ENCODE measurements around the gene FMNL2.

FMNL2 gene

DNA sequence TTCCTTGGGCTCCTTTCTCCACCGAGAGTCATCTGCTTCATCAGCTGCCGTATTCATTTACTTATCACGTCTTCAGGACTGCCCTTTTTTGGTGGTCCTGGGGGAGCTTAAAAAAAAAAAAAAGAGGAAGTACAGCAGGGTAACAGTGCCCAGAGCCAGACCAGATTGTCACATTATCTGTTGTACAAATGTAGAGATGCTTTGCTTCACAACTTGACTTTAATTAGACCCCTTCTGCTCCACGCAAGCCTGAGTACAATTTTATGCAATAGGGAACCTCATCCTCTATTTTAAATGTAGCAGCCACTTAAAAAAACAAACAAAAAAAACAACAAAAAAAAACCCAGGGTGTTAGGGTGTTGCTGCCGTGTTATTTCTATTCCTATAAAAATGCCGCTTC is 254.0 kb downstream of the FMNL2 start:
- DNase-seq = no peak

DNA sequence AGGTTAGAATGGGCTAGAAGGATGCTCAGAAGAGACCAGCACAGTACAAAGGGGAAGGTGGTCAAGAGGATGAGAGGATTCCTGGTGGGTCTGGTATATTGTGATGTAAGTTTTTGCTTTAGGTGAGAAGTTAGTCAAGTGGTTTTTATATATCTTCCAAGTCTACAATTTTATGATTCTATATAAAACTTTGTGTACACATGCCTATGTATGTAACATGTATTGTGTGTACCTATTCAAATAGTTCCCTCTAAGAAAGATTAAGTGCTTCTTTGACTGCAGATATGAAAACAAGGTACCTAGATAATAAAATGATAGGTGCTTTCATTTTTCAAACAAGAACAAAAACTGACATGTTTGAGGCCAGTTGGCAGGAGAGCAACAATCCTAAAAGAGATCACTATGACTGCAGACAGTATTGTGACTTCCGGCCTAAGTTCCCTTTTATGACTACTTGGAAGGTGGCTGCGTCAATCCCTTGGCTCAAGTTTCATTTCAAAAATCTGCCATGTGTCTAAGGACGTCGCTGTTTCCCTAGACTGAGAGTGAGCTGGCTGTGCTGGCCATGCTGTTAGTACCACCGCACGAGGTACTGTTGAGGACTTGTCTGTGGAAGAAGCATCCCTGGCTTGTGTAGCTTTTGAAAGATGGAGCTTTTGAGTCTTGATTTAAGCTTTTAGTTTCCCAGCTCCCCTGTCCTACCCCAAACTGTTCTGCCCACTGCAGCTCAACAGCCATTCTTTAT is 259.2 kb downstream of the FMNL2 start:
- DNase-seq = no peak

DNA sequence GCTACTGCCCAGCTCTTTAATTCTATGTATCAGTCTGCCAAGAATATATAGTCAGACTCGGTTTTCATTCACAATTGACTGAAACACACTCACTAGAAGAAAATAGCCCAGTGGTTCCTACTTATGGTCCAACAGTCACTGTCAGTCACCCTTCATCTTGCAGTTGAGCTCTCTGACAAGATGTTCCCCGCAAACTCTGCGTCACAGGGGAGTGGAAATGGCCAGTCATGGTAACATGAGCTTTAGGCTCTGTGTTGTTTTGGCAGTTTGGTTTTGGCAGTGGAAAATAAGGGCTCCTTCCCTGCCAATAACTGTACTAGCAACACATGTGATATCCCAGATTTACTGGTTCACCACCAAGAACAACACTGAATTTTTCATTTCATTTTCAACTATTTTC is 259.8 kb downstream of the FMNL2 start:
- no peak for DNase-seq

- no peak for DNase-seq
Measured at GRCh38 chr2:152598975-152599759, 264.2 kb downstream of the FMNL2 start.

DNA sequence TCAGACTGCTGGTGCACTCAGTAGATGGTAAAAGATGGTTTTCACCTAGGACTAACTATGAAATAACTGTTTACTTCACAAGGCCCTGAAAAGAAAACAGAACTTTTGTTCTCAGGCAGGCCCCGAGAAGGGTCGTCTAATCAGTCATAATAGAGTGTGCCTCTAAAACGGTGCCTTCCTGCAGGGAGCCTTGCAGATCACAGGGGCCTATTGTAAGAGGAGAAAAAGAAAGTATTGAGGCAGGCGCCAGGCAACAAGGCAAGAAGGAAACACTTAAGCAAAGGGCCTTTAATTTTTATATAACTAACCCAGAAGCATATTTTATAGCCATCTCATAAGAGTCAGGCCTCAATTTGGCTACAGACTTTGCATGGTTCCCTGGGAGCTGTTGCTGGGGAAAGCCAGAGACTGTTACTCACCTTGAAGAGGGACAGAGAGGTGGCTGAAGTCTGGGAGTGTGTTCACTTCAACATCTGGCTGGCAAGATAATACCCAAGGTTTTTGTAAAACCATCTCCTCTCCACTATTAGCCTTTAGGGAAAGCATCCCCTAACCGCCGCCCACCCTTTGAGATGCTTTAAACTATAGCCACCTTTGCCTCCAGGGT is 265.2 kb downstream of the FMNL2 start:
- no peak for DNase-seq

- DNase-seq = no peak
Measured at GRCh38 chr2:152600697-152601096, 265.7 kb downstream of the FMNL2 start.

- DNase-seq = no peak
Measured at GRCh38 chr2:152602750-152603149, 267.8 kb downstream of the FMNL2 start.

DNA sequence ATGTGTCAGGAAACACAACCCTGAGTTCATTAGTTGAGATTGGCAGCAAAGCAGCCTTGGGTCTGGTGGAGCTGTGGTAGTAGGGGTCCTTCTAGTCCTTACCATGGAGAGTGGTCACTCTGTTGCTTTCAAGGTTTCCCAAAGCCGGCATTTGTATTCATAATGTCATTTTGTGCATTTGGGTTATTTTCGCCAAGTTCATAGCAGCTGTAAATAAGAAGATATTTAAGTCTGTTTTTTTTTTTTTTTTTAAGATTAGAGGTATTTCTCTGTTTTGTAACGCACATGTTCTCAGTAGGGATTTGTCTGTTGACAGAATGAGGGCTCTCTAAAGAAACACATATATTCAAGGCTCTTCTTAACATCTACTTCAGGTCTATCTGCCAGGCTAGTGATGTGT is 268.2 kb downstream of the FMNL2 start:
- no peak for DNase-seq

- DNase-seq = no peak
Measured at GRCh38 chr2:152606081-152606480, 271.1 kb downstream of the FMNL2 start.

- DNase-seq = no peak
Measured at GRCh38 chr2:152606941-152607340, 272.0 kb downstream of the FMNL2 start.

DNA sequence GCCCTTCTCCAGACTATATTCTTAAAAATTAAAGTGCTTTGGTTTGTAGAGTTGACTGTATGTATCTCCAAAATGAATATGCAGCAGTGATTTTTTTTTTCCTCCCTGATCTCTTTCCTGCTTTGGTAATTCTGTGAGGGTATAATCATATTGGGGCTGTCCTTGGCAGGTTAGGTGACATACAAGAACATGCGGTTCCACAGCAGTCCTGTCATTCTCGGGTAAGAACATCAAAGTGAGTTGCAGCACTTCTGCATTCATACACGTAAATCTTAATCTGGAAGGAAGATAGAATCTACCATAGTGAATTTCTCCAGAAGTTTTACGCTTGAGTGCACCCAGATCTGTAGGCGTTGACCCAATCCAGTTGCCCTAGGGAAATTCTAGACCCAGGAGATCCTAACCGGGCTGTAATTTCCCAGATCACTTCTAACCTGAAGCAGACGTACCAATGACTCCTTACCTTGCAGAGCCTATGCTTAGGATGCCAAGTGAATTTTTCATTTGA is 272.9 kb downstream of the FMNL2 start:
- DNase-seq = no peak

DNA sequence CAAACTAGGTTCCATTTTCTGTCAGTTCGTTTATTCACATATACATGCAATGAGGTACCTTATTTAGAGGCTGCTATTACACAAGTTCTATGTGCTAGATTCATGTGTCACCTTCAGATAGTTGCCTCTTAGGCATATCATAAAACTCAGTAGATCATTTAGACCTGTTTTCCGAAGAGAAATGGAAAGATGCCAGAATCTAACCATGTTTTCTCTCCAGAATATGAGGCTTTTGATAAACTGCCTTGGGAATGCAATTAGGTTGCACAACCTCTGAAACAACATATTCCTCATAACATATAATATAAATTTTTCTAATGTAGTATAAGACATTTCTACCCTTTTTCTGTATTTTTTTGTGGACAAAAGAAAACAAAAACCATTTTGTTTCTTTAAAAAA is 274.2 kb downstream of the FMNL2 start:
- no peak for DNase-seq

GRCh38 chr2:152609699-152610098 is 274.7 kb downstream of the FMNL2 start:
- no peak for DNase-seq

GRCh38 chr2:152611458-152612231 is 276.7 kb downstream of the FMNL2 start:
- DNase-seq = no peak

DNA sequence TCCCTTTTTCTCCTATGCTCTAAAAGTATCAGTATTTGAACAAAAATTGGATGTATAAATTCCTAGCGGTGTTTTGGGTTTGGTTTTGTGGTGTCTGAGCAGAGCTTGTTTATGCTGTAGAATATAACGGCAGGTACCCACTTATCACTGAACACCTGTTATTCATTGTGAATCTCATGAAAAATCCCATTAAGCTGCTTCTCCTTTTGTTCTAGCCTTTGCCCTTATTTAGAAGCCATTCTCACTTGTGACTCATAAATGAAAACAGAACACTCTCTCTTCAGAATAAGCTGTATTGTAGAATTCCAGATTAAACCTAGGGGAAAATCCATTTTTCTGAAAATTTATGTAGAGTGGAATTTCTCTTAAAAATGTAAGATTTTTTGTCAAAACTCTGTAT is 278.3 kb downstream of the FMNL2 start:
- no peak for DNase-seq

GRCh38 chr2:152615177-152615576 is 280.2 kb downstream of the FMNL2 start:
- DNase-seq = no peak

- DNase-seq = no peak
Measured at GRCh38 chr2:152617456-152618192, 282.6 kb downstream of the FMNL2 start.

DNA sequence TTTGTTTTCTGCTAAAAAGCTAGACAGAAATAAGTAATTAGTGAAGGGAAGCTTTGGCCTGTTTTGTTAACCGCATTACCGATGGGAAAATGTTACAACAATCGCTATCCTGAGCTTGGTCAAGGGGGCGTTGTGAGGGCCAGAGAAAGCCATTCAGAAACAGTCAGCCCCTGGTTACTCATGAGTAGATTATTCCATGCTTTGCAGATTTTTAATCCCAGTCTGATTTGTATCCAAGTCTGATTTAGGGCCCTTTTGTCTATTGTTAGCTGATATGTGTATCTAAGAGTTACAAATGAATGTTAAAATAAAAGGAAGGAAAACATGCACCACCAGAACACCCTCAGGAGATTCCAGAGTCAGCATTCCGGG is 283.2 kb downstream of the FMNL2 start:
- DNase-seq = no peak

DNA sequence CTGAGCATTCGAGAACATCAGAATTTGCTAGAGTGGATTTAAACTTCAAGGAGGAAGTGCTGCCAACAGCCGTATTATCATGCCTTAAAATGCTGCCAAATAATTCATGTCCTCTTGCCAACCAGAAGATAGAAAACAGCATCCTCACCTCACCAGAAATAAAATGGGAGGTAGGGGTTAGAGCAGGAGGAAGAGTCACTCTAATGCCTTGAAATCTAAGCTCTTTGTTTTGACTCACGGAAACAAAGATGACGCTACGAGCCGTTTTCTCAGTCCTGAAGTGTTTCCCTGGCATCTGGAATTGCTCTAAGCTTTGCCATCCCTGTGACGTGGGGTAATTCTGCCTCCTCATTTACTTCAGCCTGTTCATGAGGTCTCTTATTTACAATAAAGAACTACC is 285.2 kb downstream of the FMNL2 start:
- no peak for DNase-seq

GRCh38 chr2:152620985-152621384 is 286.0 kb downstream of the FMNL2 start:
- no peak for DNase-seq

DNA sequence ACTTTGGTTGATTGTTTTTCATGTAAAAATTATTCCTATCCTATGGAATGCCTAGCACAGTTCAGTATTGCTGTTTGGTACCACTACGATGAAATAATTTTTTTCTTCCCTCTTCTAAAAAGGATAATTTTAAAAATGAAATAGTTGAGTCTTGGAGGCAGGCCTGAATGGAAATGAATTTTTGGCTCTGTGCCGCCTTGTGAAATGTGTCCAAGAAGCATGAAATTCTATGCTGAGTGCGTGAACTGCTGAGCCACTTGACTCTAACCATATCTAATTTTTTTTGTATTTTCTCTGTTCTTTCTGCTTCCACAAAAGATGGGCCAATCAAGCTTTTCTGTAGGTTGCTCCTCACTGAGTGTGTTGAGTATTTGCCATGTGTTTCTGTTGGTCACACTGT is 287.2 kb downstream of the FMNL2 start:
- no peak for DNase-seq

DNA sequence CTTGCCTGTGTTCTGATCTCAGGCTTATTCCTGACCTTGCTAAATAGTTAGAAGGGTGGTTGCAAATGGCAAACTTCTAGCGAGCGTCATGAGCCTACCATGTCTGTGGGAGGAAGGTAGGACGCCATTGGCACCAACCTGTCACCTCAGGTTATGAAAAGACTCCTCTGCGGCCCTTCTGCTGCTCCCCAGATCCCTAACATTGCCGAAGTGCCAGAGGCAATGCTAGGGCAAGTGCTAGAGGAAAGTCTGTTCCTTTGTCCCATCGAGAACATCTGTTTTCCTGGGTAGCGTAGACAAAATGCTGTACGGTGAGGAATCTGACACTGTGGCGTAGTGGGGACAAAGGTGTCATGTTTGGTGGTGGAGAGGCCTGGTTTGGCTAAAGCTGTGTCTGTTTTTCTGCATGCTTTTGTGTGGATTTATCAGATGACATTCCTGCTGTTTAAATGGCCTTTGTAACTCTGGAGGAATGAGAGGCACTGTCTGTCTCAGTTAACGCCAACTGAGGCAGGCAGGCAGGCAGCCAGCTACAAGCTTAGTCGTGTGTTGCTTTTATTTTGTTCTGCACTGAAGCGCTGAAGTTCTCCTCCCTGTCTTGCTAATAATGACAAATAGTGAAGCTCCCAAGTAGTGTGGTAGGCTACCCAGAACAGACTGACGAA is 288.2 kb downstream of the FMNL2 start:
- DNase-seq = no peak

Data from NCI-H1048 (cell line).